HEK293T (cell line): Measurements from ENCODE around the gene OR10A6.

Experiments
- CTCF ChIA-PET: fragments of 350-600 bp; formaldehyde crosslinking; extraction: SDS; loops from one replicate; lab custom pipeline; 2021; ENCODE audit warnings: antibody characterized with exemption, inconsistent platforms; lab: Yijun Ruan, JAX
- POLR2A ChIA-PET: fragments of 350-600 bp; formaldehyde crosslinking; extraction: SDS; loops from one replicate; lab custom pipeline; 2020; ENCODE audit warnings: antibody characterized with exemption, inconsistent platforms; lab: Yijun Ruan, JAX
- DNase-seq: peaks from one replicate; pipeline ENCODE4 v3.0.0; 2012; ENCODE audit warnings: mixed read lengths; ENCODE audit errors: extremely low spot score
- ARNT ChIP-seq: fragments of 450-650 bp; IDR thresholded peaks from 2 replicates; pipeline ENCODE4 v1.6.1; 2017; ENCODE audit warnings: mild to moderate bottlenecking
- BHLHE40 ChIP-seq: fragments of 450-650 bp; IDR thresholded peaks from 2 replicates; pipeline ENCODE4 v1.6.1; 2016; ENCODE audit warnings: mild to moderate bottlenecking, moderate library complexity, borderline replicate concordance
- CTBP1 ChIP-seq: fragments of 450-650 bp; IDR thresholded peaks from 2 replicates; pipeline ENCODE4 v1.6.1; 2016; ENCODE audit warnings: borderline replicate concordance
- ELF4 ChIP-seq: fragments of 450-650 bp; IDR thresholded peaks from 2 replicates; pipeline ENCODE4 v1.6.1; 2017; ENCODE audit warnings: antibody characterized with exemption
- FOXA1 ChIP-seq: fragments of 450-650 bp; IDR thresholded peaks from 2 replicates; pipeline ENCODE4 v1.6.1; 2016; ENCODE audit warnings: mild to moderate bottlenecking
- FOXK2 ChIP-seq: fragments of 450-650 bp; IDR thresholded peaks from 2 replicates; pipeline ENCODE4 v1.6.1; 2016; ENCODE audit warnings: mild to moderate bottlenecking
- FOXM1 ChIP-seq: fragments of 450-650 bp; IDR thresholded peaks from 2 replicates; pipeline ENCODE4 v1.6.1; 2017; ENCODE audit warnings: mild to moderate bottlenecking, borderline replicate concordance
- HDGF ChIP-seq: fragments of 450-650 bp; IDR thresholded peaks from 2 replicates; pipeline ENCODE4 v1.6.1; 2017; ENCODE audit warnings: antibody characterized with exemption, borderline replicate concordance
- L3MBTL2 ChIP-seq: fragments of 450-650 bp; conservative IDR thresholded peaks from 2 replicates; pipeline ENCODE4 v1.6.1; 2016; ENCODE audit warnings: mild to moderate bottlenecking
- LEF1 ChIP-seq: fragments of 450-650 bp; IDR thresholded peaks from 2 replicates; pipeline ENCODE4 v1.6.1; 2017; ENCODE audit warnings: mild to moderate bottlenecking, borderline replicate concordance
- NFRKB ChIP-seq: fragments of 450-650 bp; IDR thresholded peaks from 2 replicates; pipeline ENCODE4 v1.6.1; 2016; ENCODE audit warnings: mild to moderate bottlenecking, moderate library complexity
- PKNOX1 ChIP-seq: fragments of 450-650 bp; IDR thresholded peaks from 2 replicates; pipeline ENCODE4 v1.6.1; 2016
- SP1 ChIP-seq: fragments of 450-650 bp; IDR thresholded peaks from 2 replicates; pipeline ENCODE4 v1.6.1; 2017
- SUZ12 ChIP-seq: fragments of 450-650 bp; IDR thresholded peaks from 2 replicates; pipeline ENCODE4 v1.6.1; 2016; ENCODE audit warnings: mild to moderate bottlenecking
- TARDBP ChIP-seq: fragments of 450-650 bp; IDR thresholded peaks from 2 replicates; pipeline ENCODE4 v1.6.1; 2016
- ZNF384 ChIP-seq: fragments of 450-650 bp; IDR thresholded peaks from 2 replicates; pipeline ENCODE4 v1.6.1; 2016

Gene OR10A6

GRCh38 chr11:7894251-7894650 is 36.8 kb downstream of the OR10A6 start:
- TF ChIP-seq ARNT: no peak
- no peak for TF ChIP-seq ZNF384
- TF ChIP-seq LEF1: no peak
- TF ChIP-seq PKNOX1: no peak
- TF ChIP-seq TARDBP: no peak
- TF ChIP-seq BHLHE40: no peak
- no peak for TF ChIP-seq FOXA1
- TF ChIP-seq HDGF: no peak
- TF ChIP-seq SUZ12: no peak
- no peak for TF ChIP-seq FOXM1
- no peak for TF ChIP-seq FOXK2
- TF ChIP-seq CTBP1: no peak
- TF ChIP-seq L3MBTL2: no peak
- POLR2A ChIA-PET: interaction anchor here (2.0 kb wide), 1 partner anchor 93 kb away, joined by 10 read pairs; the partner anchor contains the start of gene EIF3F
- no peak for DNase-seq
- CTCF ChIA-PET: interaction anchor here (0.8 kb wide), 1 partner anchor 93 kb away, joined by 3 read pairs; the partner anchor contains the start of gene EIF3F

DNA sequence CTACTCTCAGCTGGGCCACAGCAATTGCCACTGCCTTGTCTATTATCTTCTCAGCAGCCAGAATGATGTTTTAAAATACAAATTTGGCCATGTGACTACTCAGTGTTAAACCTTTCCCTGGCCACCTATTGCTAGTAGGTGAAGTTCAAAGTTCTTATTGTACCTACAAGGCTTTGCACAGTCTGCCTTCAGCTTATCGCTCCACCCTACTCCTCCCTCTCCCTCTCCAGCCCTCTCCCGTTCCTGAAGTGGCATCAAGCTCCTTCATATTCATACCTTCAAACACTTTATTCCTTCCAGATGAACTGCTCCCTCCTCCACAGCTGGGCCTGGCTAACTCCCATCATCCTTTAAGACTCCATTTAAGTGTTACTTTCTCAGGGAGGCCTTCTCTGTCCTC is 37.3 kb downstream of the OR10A6 start:
- ChIA-PET CTCF (interaction anchor here (2.9 kb wide), 1 partner anchor 93 kb away, joined by 22 read pairs; the partner anchor contains the start of gene EIF3F), POLR2A (interaction anchor here (2.0 kb wide), 1 partner anchor 93 kb away, joined by 10 read pairs; the partner anchor contains the start of gene EIF3F)
- DNase-seq: no peak
- TF ChIP-seq HDGF (no peak), BHLHE40 (no peak), CTBP1 (no peak), ARNT (no peak), PKNOX1 (no peak), NFRKB (no peak), TARDBP (no peak), L3MBTL2 (no peak), SP1 (no peak), FOXM1 (no peak), FOXK2 (no peak), SUZ12 (no peak), ZNF384 (no peak), FOXA1 (no peak)

- ChIA-PET POLR2A (interaction anchor here (2.0 kb wide), 1 partner anchor 94 kb away, joined by 10 read pairs; the partner anchor contains the start of gene EIF3F), CTCF (interaction anchor here (0.5 to 2.9 kb wide), 2 partner anchors 94 to 198 kb away, joined by 3 to 22 read pairs; partner anchors contain the start of gene EIF3F)
- TF ChIP-seq L3MBTL2 (no peak), SP1 (no peak), TARDBP (no peak)
- peak; percentile 63 for DNase-seq
These were observed 38.2 kb downstream of the OR10A6 start for GRCh38 chr11:7892840-7893254.

DNA sequence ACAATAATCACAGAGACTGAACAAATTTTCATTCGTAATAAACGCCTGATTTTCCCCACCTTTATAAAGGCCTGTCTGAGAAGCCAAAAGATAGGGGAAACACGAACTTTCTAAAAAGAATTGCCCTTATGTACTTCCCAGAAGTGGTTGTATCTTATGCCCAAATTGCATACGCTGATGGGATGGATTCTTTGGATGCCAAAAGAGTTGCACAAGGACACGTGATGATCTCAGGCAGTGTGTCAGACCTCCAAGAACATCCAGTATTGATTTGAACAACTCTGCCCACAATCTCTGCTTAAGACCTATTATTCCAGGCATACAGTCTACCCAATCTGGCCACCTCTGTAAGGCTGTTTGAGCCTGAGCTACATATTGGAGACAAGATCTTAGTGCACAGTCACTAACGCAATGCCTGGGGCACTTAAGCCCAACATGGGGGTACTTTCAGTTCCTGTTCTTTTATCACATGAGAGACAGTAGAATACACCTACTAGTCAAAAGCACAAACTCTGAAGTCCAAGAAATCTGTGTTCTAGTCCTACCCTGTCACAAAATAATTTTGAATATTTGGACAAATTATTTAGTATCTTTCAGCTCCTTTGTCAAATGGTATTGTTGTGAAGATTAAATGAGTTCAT is 38.9 kb downstream of the OR10A6 start:
- no peak for TF ChIP-seq SP1
- ChIA-PET CTCF (interaction anchor here (0.5 to 2.9 kb wide), 2 partner anchors 94 to 198 kb away, joined by 3 to 22 read pairs; partner anchors contain the start of gene EIF3F), POLR2A (interaction anchor here (1.7 to 2.0 kb wide), 2 partner anchors 95 kb away, joined by 7 to 10 read pairs; partner anchors contain the start of gene EIF3F)
- no peak for DNase-seq

DNA sequence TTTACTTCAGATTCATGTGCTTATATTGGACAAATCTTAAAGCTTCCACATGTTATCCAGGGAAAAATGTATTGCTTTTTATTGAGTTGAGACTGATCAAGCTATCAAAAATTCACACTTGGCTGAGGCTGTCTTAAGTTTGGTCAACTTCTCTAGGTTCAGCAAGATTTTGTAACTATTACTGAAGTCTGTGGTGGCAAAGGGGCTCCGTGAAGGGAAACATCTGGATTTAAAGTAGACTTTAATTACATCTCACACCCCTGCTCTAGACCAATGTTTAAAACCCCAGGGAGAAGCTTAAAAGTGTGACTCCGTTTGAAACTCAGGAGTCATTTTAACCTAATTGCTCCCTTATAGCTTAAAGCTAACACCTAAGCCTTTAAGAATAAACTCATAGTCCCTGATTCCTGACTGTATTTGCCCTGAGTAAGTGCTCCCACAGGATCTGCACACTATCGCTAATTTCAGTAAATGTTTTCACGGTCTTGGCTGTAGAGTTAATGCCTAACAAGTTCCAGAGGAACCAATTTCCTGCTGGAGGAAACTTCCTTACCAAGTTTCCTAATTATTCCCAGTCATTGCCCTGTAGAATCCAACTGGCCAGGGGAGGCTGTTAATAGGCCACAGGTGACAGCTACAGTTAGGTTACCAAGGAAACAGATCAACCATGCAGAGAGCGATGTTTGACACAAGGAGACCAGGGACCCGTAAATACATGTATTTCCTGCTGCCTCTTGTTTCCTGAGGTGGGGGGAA is 40.5 kb downstream of the OR10A6 start:
- no peak for TF ChIP-seq ELF4
- no peak for TF ChIP-seq LEF1
- no peak for TF ChIP-seq BHLHE40
- no peak for TF ChIP-seq ARNT
- TF ChIP-seq HDGF: no peak
- no peak for TF ChIP-seq TARDBP
- TF ChIP-seq CTBP1: no peak
- no peak for TF ChIP-seq SP1
- no peak for TF ChIP-seq SUZ12
- no peak for TF ChIP-seq L3MBTL2
- no peak for TF ChIP-seq FOXK2
- no peak for TF ChIP-seq NFRKB
- TF ChIP-seq FOXA1: no peak
- no peak for TF ChIP-seq FOXM1
- POLR2A ChIA-PET: interaction anchor here (1.7 kb wide), 1 partner anchor 97 kb away, joined by 7 read pairs; the partner anchor contains the start of gene EIF3F
- DNase-seq: no peak
- CTCF ChIA-PET: interaction anchor here (1.6 kb wide), 1 partner anchor 96 kb away, joined by 6 read pairs; the partner anchor contains the start of gene EIF3F

- CTCF ChIA-PET: interaction anchor here (1.6 kb wide), 1 partner anchor 97 kb away, joined by 6 read pairs; the partner anchor contains the start of gene EIF3F
- POLR2A ChIA-PET: no interaction called here
- TF ChIP-seq ELF4 (no peak), FOXM1 (no peak), SP1 (no peak)
- DNase-seq: no peak
These were observed 41.1 kb downstream of the OR10A6 start for GRCh38 chr11:7889985-7890384.
